Stimulated activated CD4-positive, alpha-beta T cell treated with anti-CD3 and anti-CD28 coated beads, TNF-alpha, amount 100 ng/mL, for 1 hour (primary cell): Measurements from ENCODE around the gene PIGM.

Source experiments
- DNase-seq, 3 donors: peaks; one replicate each; pipeline ENCODE4 v3.0.0-alpha.2; 2020; ENCODE audit warnings: low read depth in 3 of 3, low spot score in 1 of 3

The PIGM gene

GRCh38 chr1:160031365-160032164 lies at the start of gene PIGM:
TSS of gene PIGM (minus strand) at chr1:160031990. CDS start at chr1:160031739, 251 bp downstream.
- DNase-seq, result peak; percentile 78 to 84 (median 81)

- DNase-seq, result no peak
Measured at GRCh38 chr1:160081261-160081936, 49.6 kb upstream of the PIGM start, which contains the start of gene KCNJ9. TSS of gene KCNJ9 (plus strand) at chr1:160081538. CDS start at chr1:160084031, 2,493 bp downstream.

GRCh38 chr1:160080381-160081100 lies 48.8 kb upstream of the PIGM start:
- no peak for DNase-seq

GRCh38 chr1:160079448-160079847 lies 47.7 kb upstream of the PIGM start:
- DNase-seq, result no peak

- peak in 1 of 3 donors; percentile 45 for DNase-seq
Measured at GRCh38 chr1:160078512-160079195, 46.9 kb upstream of the PIGM start.

- no peak for DNase-seq
Measured at GRCh38 chr1:160077486-160077885, 45.7 kb upstream of the PIGM start.

GRCh38 chr1:160076295-160076694 lies 44.5 kb upstream of the PIGM start:
- no peak for DNase-seq

GRCh38 chr1:160075836-160076235 lies 44.0 kb upstream of the PIGM start:
- no peak for DNase-seq

- DNase-seq, result no peak
Measured at GRCh38 chr1:160074865-160075264, 43.1 kb upstream of the PIGM start.

- no peak for DNase-seq
Measured at GRCh38 chr1:160071289-160071688, 39.5 kb upstream of the PIGM start.

- DNase-seq, result peak; percentile 12 to 56 (median 55)
Measured at GRCh38 chr1:160070243-160071163, 38.7 kb upstream of the PIGM start.

GRCh38 chr1:160069460-160070231 lies 37.9 kb upstream of the PIGM start, which contains the start of gene KCNJ10:
TSS of gene KCNJ10 (minus strand) at chr1:160070160. CDS start at chr1:160042532, 27,628 bp downstream.
- no peak for DNase-seq

GRCh38 chr1:160068225-160068624 lies 36.4 kb upstream of the PIGM start:
- no peak for DNase-seq

GRCh38 chr1:160066829-160067745 lies 35.3 kb upstream of the PIGM start:
- no peak for DNase-seq

- no peak for DNase-seq
Measured at GRCh38 chr1:160064746-160065145, 33.0 kb upstream of the PIGM start.

GRCh38 chr1:160064164-160064563 lies 32.4 kb upstream of the PIGM start:
- DNase-seq, result no peak

- DNase-seq, result no peak
Measured at GRCh38 chr1:160063176-160063575, 31.4 kb upstream of the PIGM start.

GRCh38 chr1:160062230-160062532 lies 30.4 kb upstream of the PIGM start:
- DNase-seq, result no peak
